K562 treated with DMSO at 1 percent for 12 hours (cell line): Measurements from ENCODE around the gene OR4D2. TPM values are rescaled to one million over a fixed set of nuclear protein-coding genes. Genes with fewer than 3 reads are reported as not detected.

Source experiments
- total RNA-seq: library from RNA; unstranded; fragments of 300-600 nt; gene quantifications from 2 replicates; pipeline ENCODE4 v1.2.3, GENCODE V29; 2022; ENCODE audit not compliant: insufficient read depth

The OR4D2 gene
- total RNA-seq, result not detected in 2 replicates

GRCh38 chr17:58166682-58167081, at the start of gene OR4D2:
Gene OR4D2, plus strand, starts transcription at chr17:58166982. Its CDS starts 2,674 bp downstream, at chr17:58169656.

GRCh38 chr17:58147930-58148434, 18.8 kb upstream of the OR4D2 start, which contains the start of gene OR4D1:
Gene OR4D1, plus strand, starts transcription at chr17:58148384. Its CDS starts 6,770 bp downstream, at chr17:58155154.

GRCh38 chr17:58192612-58193011, 25.8 kb downstream of the OR4D2 start, which contains the start of gene EPX:
Gene EPX, plus strand, starts transcription at chr17:58192726. Its CDS starts 121 bp downstream, at chr17:58192847.

GRCh38 chr17:58219007-58219788, 52.4 kb downstream of the OR4D2 start, which contains the start of gene MKS1:
Gene MKS1, minus strand, starts transcription at chr17:58219255. Its CDS starts 25 bp downstream, at chr17:58219230.

Other genes with a start within 250 kb of the OR4D2 start
- 3.4 and 4.4 TPM in 2 replicates for gene CUEDC1, start 211.6 kb upstream of the OR4D2 start, total RNA-seq
- 6.3 and 32.4 TPM in 2 replicates for gene VEZF1, start 178.7 kb upstream of the OR4D2 start, total RNA-seq
- gene SRSF1, start 159.7 kb upstream of the OR4D2 start, total RNA-seq, result 73.9 and 164 TPM in 2 replicates
- gene DYNLL2, start 83.6 kb upstream of the OR4D2 start, total RNA-seq, result 9.0 and 22.6 TPM in 2 replicates
- not detected in 2 replicates for gene OR4D1, start 18.6 kb upstream of the OR4D2 start, total RNA-seq
- 0.44 TPM in 1 of 2 replicates, not detected in the other for gene EPX, start 25.7 kb downstream of the OR4D2 start, total RNA-seq
- 21.9 and 25.2 TPM in 2 replicates for gene MKS1, start 52.3 kb downstream of the OR4D2 start, total RNA-seq
- gene LPO, start 71.6 kb downstream of the OR4D2 start, total RNA-seq, result 0.72 and 1.1 TPM in 2 replicates
- gene MPO, start 114.0 kb downstream of the OR4D2 start, total RNA-seq, result not detected in 2 replicates
- 1.4 and 4.7 TPM in 2 replicates for gene TSPOAP1, start 161.8 kb downstream of the OR4D2 start, total RNA-seq
- gene SUPT4H1, start 185.2 kb downstream of the OR4D2 start, total RNA-seq, result 81.3 and 89.7 TPM in 2 replicates